Measurements from ENCODE around the gene U2AF2. TPM values are rescaled to one million over a fixed set of nuclear protein-coding genes. Genes with fewer than 3 reads are reported as not detected.
A peak's percentile ranks its signal among the peaks of the same experiment; 100 is the strongest.

U2AF2 gene
- total and polyA plus RNA-seq, 9 of the 15 experiments (the other 6 are each of a cell fraction or from before 2014, with no cell fraction given), result 3.0 to 331 (median 157) TPM

DNA sequence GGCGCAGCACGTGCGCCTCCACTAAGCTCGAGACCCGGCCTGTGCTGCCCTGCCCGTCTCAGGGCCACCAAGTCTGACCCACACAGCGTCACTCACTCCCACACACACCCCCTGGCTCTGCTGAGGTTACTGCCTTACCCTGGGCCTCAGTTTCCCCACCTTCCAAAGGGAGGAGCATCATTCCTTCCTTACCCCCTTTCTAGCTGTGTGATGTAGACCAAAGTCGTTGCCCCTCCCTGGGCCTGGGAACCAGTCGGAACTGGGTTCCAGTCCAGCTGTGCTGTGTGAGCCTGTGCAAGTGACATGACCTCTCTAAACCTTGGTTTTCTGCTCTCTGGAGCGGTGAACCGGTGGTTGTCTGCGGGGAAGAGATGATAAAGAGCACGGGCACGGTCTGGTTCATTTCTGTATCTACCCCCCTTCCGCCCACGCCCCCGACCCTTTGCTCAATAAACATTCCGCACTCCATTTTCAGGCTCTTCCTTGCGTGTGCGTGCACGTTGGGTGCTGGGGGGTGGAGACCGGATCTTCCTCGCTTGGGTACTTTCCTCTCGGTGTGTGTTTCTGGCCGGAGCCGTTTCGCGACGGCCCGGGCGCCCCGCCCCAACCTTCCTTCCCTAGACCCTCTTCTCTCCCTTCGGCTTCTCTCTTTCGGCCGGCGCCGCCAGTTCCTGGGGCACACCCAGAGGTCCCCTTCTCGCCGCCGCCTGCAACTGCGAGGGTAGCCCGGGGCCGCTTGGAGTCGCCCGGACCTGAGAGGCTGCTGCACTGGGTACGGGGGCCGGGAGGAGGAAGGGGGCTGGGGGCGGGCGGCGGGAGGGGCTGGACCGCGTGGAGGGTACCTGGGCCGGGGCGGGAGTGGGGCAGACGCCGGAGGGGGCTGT, 11.6 kb upstream of the U2AF2 start, which contains the start of gene ZNF581 (continued):
- TF ChIP-seq NCOA2 (IDR thresholded peaks at IDR 0.05; ENCODE audit: partially characterized antibody in 2 of 2) (no peak), ZNF197 (CRISPR knock-in tag; IDR thresholded peaks at IDR 0.05; ENCODE audit: low read depth) (no peak), ZKSCAN3 (CRISPR knock-in tag; IDR thresholded peaks at IDR 0.05) (no peak), MCM7 (IDR thresholded peaks at IDR 0.05) (no peak), YBX1 (IDR thresholded peaks at IDR 0.05) (no peak), MCM5 (IDR thresholded peaks at IDR 0.05; ENCODE audit: low read depth) (no peak), TAF9B (IDR thresholded peaks at IDR 0.05; ENCODE audit: partially characterized antibody) (no peak), FOXP1 (CRISPR knock-in tag; IDR thresholded peaks at IDR 0.05) (peak; percentile 65; the same call in 1 of the 2 replicates), STAG1 (CRISPR knock-in tag; IDR thresholded peaks at IDR 0.05; ENCODE audit: borderline replicate concordance) (no peak), ZNF589 (CRISPR knock-in tag; IDR thresholded peaks at IDR 0.05; ENCODE audit: low read depth) (no peak), EWSR1 (IDR thresholded peaks at IDR 0.05; ENCODE audit: borderline replicate concordance, low read depth, partially characterized antibody) (no peak), FOXA3 (CRISPR knock-in tag; conservative IDR thresholded peaks at IDR 0.05 in 1 of 2, IDR thresholded peaks at IDR 0.05 in 1 of 2) (no peak), SMAD2 (IDR thresholded peaks at IDR 0.05; ENCODE audit: low read depth, low read length) (no peak), ZNF583 (CRISPR knock-in tag; IDR thresholded peaks at IDR 0.05) (no peak), U2AF1 (optimal IDR thresholded peaks at IDR 0.05; ENCODE audit: low read depth, low read length) (no peak)
- TF ChIP-seq, protein P1, sequence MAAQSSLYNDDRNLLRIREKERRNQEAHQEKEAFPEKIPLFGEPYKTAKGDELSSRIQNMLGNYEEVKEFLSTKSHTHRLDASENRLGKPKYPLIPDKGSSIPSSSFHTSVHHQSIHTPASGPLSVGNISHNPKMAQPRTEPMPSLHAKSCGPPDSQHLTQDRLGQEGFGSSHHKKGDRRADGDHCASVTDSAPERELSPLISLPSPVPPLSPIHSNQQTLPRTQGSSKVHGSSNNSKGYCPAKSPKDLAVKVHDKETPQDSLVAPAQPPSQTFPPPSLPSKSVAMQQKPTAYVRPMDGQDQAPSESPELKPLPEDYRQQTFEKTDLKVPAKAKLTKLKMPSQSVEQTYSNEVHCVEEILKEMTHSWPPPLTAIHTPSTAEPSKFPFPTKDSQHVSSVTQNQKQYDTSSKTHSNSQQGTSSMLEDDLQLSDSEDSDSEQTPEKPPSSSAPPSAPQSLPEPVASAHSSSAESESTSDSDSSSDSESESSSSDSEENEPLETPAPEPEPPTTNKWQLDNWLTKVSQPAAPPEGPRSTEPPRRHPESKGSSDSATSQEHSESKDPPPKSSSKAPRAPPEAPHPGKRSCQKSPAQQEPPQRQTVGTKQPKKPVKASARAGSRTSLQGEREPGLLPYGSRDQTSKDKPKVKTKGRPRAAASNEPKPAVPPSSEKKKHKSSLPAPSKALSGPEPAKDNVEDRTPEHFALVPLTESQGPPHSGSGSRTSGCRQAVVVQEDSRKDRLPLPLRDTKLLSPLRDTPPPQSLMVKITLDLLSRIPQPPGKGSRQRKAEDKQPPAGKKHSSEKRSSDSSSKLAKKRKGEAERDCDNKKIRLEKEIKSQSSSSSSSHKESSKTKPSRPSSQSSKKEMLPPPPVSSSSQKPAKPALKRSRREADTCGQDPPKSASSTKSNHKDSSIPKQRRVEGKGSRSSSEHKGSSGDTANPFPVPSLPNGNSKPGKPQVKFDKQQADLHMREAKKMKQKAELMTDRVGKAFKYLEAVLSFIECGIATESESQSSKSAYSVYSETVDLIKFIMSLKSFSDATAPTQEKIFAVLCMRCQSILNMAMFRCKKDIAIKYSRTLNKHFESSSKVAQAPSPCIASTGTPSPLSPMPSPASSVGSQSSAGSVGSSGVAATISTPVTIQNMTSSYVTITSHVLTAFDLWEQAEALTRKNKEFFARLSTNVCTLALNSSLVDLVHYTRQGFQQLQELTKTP (IDR thresholded peaks at IDR 0.05; ENCODE audit: low read depth in 1 of 2, partially characterized antibody in 2 of 2), result peak in 1 of 2 experiments; percentile 27
- TF ChIP-seq, protein P2, sequence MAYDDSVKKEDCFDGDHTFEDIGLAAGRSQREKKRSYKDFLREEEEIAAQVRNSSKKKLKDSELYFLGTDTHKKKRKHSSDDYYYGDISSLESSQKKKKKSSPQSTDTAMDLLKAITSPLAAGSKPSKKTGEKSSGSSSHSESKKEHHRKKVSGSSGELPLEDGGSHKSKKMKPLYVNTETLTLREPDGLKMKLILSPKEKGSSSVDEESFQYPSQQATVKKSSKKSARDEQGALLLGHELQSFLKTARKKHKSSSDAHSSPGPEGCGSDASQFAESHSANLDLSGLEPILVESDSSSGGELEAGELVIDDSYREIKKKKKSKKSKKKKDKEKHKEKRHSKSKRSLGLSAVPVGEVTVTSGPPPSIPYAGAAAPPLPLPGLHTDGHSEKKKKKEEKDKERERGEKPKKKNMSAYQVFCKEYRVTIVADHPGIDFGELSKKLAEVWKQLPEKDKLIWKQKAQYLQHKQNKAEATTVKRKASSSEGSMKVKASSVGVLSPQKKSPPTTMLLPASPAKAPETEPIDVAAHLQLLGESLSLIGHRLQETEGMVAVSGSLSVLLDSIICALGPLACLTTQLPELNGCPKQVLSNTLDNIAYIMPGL (CRISPR knock-in tag; IDR thresholded peaks at IDR 0.05), result no peak
- TF ChIP-seq, protein P3, sequence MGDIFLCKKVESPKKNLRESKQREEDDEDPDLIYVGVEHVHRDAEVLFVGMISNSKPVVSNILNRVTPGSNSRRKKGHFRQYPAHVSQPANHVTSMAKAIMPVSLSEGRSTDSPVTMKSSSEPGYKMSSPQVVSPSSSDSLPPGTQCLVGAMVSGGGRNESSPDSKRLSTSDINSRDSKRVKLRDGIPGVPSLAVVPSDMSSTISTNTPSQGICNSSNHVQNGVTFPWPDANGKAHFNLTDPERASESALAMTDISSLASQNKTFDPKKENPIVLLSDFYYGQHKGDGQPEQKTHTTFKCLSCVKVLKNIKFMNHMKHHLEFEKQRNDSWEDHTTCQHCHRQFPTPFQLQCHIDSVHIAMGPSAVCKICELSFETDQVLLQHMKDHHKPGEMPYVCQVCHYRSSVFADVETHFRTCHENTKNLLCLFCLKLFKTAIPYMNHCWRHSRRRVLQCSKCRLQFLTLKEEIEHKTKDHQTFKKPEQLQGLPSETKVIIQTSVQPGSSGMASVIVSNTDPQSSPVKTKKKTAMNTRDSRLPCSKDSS (IDR thresholded peaks at IDR 0.05; ENCODE audit: low read depth, partially characterized antibody), result no peak
- TF ChIP-seq, protein P4, sequence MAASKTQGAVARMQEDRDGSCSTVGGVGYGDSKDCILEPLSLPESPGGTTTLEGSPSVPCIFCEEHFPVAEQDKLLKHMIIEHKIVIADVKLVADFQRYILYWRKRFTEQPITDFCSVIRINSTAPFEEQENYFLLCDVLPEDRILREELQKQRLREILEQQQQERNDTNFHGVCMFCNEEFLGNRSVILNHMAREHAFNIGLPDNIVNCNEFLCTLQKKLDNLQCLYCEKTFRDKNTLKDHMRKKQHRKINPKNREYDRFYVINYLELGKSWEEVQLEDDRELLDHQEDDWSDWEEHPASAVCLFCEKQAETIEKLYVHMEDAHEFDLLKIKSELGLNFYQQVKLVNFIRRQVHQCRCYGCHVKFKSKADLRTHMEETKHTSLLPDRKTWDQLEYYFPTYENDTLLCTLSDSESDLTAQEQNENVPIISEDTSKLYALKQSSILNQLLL (CRISPR knock-in tag; IDR thresholded peaks at IDR 0.05; ENCODE audit: borderline replicate concordance), result no peak

Data from K562 (cell line).